Neural cell (in vitro differentiated cells): ENCODE measurements around the gene OR52H1. TPM values are rescaled to one million over a fixed set of nuclear protein-coding genes. Genes with fewer than 3 reads are reported as not detected.

ENCODE experiments used
- H2AFZ ChIP-seq: fragments of 200-600, 300-800 bp; sonication (generic), shearing (Covaris generic); 2 replicates; pipeline ENCODE4 v1.6.0; 2014; ENCODE audit warnings: low read depth, mild to moderate bottlenecking, antibody characterized with exemption, low read length, moderate library complexity
- H3F3A ChIP-seq: fragments of 200-600 bp; shearing (Covaris generic); 2 replicates; pipeline ENCODE4 v1.6.1; 2016; ENCODE audit warnings: mild to moderate bottlenecking, moderate library complexity, mixed read lengths, antibody characterized with exemption, low read length; ENCODE audit not compliant: insufficient read depth, poor library complexity, severe bottlenecking
- H3K27ac ChIP-seq: fragments of 200-600, 300-800 bp; sonication (generic), shearing (Covaris generic); 2 replicates; pipeline ENCODE4 v1.5.1; 2014; ENCODE audit warnings: mild to moderate bottlenecking, low read length, moderate library complexity
- H3K27me3 ChIP-seq: fragments of 300-800, 200-600 bp; sonication (generic), shearing (Covaris generic); 2 replicates; pipeline ENCODE4 v1.6.0; 2014; ENCODE audit warnings: mild to moderate bottlenecking, low read depth, low read length, moderate library complexity; ENCODE audit not compliant: insufficient read depth
- H3K36me3 ChIP-seq: fragments of 300-800, 200-600 bp; sonication (generic), shearing (Covaris generic); 2 replicates; pipeline ENCODE4 v1.5.1; 2014; ENCODE audit warnings: mild to moderate bottlenecking, antibody characterized with exemption, low read length, moderate library complexity; ENCODE audit not compliant: insufficient read depth
- H3K4me2 ChIP-seq: fragments of 300-800, 200-600 bp; sonication (generic), shearing (Covaris generic); 2 replicates; pipeline ENCODE4 v1.6.0; 2014; ENCODE audit warnings: mild to moderate bottlenecking, low read length
- H3K4me3 ChIP-seq: fragments of 300-800, 200-600 bp; sonication (generic), shearing (Covaris generic); 2 replicates; pipeline ENCODE4 v1.5.1; 2014; ENCODE audit warnings: mild to moderate bottlenecking, low read length, moderate library complexity
- H3K79me2 ChIP-seq: fragments of 200-600 bp; shearing (Covaris generic); replicated peaks from 2 replicates; pipeline ENCODE4 v1.6.0; 2014; ENCODE audit warnings: mild to moderate bottlenecking, low read length, moderate library complexity; ENCODE audit not compliant: insufficient read depth
- H3K9ac ChIP-seq: fragments of 300-800, 200-600 bp; sonication (generic), shearing (Covaris generic); 2 replicates; pipeline ENCODE4 v1.6.1; 2016; ENCODE audit warnings: mild to moderate bottlenecking, low read length, mixed read lengths
- H3K9me2 ChIP-seq: fragments of 200-600 bp; shearing (Covaris generic); 2 replicates; pipeline ENCODE4 v1.6.1; 2016; ENCODE audit warnings: mild to moderate bottlenecking, low read length, mixed read lengths; ENCODE audit not compliant: insufficient read depth
- H3K9me3 ChIP-seq: fragments of 200-600, 300-800 bp; sonication (generic), shearing (Covaris generic); 2 replicates; pipeline ENCODE4 v1.6.1; 2016; ENCODE audit warnings: mild to moderate bottlenecking, mixed run types, low read length, moderate library complexity, mixed read lengths
- H4K20me1 ChIP-seq: fragments of 200-600 bp; shearing (Covaris generic); 2 replicates; pipeline ENCODE4 v1.6.1; 2016; ENCODE audit warnings: mild to moderate bottlenecking, mixed run types; ENCODE audit not compliant: insufficient read depth
- EP300 ChIP-seq: fragments of 450-650 bp; conservative IDR thresholded peaks from 2 replicates; pipeline ENCODE4 v1.6.1; 2014; ENCODE audit warnings: antibody characterized with exemption, mild to moderate bottlenecking, moderate library complexity; ENCODE audit not compliant: poor library complexity, severe bottlenecking
- EZH2 ChIP-seq: fragments of 200-600, 300-800 bp; shearing (Covaris generic), sonication (generic); IDR thresholded peaks from 2 replicates; pipeline ENCODE4 v1.6.1; 2014; ENCODE audit warnings: antibody characterized with exemption, low read length, borderline replicate concordance, mild to moderate bottlenecking; ENCODE audit not compliant: insufficient read depth, poor library complexity, severe bottlenecking
- MXI1 ChIP-seq: fragments of 450-650 bp; conservative IDR thresholded peaks from 2 replicates; pipeline ENCODE4 v1.6.1; 2014; ENCODE audit warnings: antibody characterized with exemption, mild to moderate bottlenecking; ENCODE audit not compliant: poor library complexity, severe bottlenecking
- POLR2AphosphoS5 ChIP-seq: IDR thresholded peaks from 2 replicates; pipeline ENCODE4 v1.6.1; 2012
- RAD21 ChIP-seq: fragments of 450-650 bp; conservative IDR thresholded peaks from 2 replicates; pipeline ENCODE4 v1.6.1; 2014; ENCODE audit warnings: antibody characterized with exemption, mild to moderate bottlenecking, moderate library complexity
- SMC3 ChIP-seq: fragments of 450-650 bp; conservative IDR thresholded peaks from 2 replicates; pipeline ENCODE4 v1.6.1; 2014; ENCODE audit warnings: antibody characterized with exemption, mild to moderate bottlenecking, moderate library complexity; ENCODE audit not compliant: poor library complexity
- TAF1 ChIP-seq: IDR thresholded peaks from 2 replicates; pipeline ENCODE4 v1.6.1; 2012; ENCODE audit warnings: low read depth
- polyA plus RNA-seq: library from polyadenylated mRNA; depleted of rRNA; stranded (reverse); fragments of >200 nt; gene quantifications from 2 replicates; pipeline ENCODE4 v1.2.3, GENCODE V29; 2014
- TF ChIP-seq, protein P1 (sequence below): IDR thresholded peaks from 2 replicates; pipeline ENCODE4 v1.6.1; 2012; ENCODE audit warnings: borderline replicate concordance
- TF ChIP-seq, protein P2 (sequence below): fragments of 450-650 bp; IDR thresholded peaks from 2 replicates; pipeline ENCODE4 v1.5.1; 2014; ENCODE audit warnings: antibody characterized with exemption, mild to moderate bottlenecking, moderate library complexity; ENCODE audit not compliant: poor library complexity, severe bottlenecking

The OR52H1 gene
- polyA plus RNA-seq, 1 donor from 2014 or later, result not detected

DNA sequence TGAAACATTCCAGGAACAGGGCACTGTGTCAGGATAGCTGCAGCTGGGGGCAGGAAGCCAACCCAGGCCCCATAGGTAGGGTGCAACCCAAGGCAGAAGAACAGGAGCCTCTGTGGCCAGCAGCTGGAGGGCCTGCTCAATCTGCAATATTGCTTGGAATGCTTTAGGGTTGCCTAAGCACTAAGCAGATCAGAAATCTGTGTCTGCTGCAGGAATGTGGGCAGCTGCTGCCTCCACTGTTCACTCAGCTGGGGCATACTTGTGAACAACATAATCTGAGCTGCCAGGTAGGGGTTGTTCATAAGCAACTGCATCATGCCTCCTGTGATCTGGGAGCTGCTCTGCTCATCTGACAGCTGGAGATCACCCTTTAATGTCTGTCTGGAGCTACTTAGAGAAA is 33.5 kb downstream of the OR52H1 start:
- H3K4me2 ChIP-seq, result no peak overlapping the region
- H3K9me2 ChIP-seq, result no peaks in the 10 kb centered on the region
- no peak overlapping the region for H3K9ac ChIP-seq
- no peaks in the 10 kb centered on the region for H3K27me3 ChIP-seq
- no peak overlapping the region for H3K4me3 ChIP-seq
- H3K9me3 ChIP-seq, result no peaks in the 10 kb centered on the region
- H3F3A ChIP-seq, result no peaks in the 10 kb centered on the region
- TF ChIP-seq TAF1 (no peak), RAD21 (no peak), EZH2 (no peak)
- TF ChIP-seq, protein P1, sequence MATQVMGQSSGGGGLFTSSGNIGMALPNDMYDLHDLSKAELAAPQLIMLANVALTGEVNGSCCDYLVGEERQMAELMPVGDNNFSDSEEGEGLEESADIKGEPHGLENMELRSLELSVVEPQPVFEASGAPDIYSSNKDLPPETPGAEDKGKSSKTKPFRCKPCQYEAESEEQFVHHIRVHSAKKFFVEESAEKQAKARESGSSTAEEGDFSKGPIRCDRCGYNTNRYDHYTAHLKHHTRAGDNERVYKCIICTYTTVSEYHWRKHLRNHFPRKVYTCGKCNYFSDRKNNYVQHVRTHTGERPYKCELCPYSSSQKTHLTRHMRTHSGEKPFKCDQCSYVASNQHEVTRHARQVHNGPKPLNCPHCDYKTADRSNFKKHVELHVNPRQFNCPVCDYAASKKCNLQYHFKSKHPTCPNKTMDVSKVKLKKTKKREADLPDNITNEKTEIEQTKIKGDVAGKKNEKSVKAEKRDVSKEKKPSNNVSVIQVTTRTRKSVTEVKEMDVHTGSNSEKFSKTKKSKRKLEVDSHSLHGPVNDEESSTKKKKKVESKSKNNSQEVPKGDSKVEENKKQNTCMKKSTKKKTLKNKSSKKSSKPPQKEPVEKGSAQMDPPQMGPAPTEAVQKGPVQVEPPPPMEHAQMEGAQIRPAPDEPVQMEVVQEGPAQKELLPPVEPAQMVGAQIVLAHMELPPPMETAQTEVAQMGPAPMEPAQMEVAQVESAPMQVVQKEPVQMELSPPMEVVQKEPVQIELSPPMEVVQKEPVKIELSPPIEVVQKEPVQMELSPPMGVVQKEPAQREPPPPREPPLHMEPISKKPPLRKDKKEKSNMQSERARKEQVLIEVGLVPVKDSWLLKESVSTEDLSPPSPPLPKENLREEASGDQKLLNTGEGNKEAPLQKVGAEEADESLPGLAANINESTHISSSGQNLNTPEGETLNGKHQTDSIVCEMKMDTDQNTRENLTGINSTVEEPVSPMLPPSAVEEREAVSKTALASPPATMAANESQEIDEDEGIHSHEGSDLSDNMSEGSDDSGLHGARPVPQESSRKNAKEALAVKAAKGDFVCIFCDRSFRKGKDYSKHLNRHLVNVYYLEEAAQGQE, result no peak
- TF ChIP-seq, protein P2, sequence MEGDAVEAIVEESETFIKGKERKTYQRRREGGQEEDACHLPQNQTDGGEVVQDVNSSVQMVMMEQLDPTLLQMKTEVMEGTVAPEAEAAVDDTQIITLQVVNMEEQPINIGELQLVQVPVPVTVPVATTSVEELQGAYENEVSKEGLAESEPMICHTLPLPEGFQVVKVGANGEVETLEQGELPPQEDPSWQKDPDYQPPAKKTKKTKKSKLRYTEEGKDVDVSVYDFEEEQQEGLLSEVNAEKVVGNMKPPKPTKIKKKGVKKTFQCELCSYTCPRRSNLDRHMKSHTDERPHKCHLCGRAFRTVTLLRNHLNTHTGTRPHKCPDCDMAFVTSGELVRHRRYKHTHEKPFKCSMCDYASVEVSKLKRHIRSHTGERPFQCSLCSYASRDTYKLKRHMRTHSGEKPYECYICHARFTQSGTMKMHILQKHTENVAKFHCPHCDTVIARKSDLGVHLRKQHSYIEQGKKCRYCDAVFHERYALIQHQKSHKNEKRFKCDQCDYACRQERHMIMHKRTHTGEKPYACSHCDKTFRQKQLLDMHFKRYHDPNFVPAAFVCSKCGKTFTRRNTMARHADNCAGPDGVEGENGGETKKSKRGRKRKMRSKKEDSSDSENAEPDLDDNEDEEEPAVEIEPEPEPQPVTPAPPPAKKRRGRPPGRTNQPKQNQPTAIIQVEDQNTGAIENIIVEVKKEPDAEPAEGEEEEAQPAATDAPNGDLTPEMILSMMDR, result no peak
- H3K36me3 ChIP-seq, result no peaks in the 10 kb centered on the region
- H3K27ac ChIP-seq, result no peak overlapping the region
- no peaks in the 10 kb centered on the region for H3K79me2 ChIP-seq
- H2AFZ ChIP-seq, result no peak overlapping the region
- H4K20me1 ChIP-seq, result no peaks in the 10 kb centered on the region

DNA sequence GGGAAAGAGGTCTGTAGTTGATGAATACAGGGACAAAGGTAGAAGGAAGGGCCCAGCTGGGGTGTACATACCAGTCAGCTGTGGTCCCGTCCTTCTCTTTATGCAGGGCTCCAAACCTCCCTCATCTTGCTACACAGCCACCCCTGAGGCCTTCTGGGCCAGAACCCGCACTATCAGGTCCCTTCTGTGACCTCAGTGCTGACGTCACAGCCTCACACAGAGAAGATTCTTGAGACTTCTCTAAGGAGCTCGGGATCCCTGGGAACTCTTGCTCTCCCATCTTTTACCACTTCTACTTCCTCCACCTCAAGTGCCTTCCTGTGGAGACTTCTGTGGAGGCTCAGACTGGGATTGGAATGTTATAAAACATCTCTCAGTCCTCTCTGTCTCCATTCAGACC is 38.5 kb downstream of the OR52H1 start, which contains the start of gene UBQLN3:
Gene UBQLN3, minus strand, starts transcription at position 155 of the 400 bp plus-strand sequence. CDS start 399 bp downstream, outside the sequence.
- Histone ChIP-seq H3F3A (no peaks in the 10 kb centered on the region), H3K4me3 (no peak within 1 kb of the TSS), H3K27ac (no peak within 1 kb of the TSS), H4K20me1 (no peaks in the 10 kb centered on the region), H3K4me2 (no peak within 1 kb of the TSS), H3K9me3 (no peaks in the 10 kb centered on the region), H3K36me3 (no peaks in the 10 kb centered on the region), H2AFZ (no peak within 1 kb of the TSS), H3K9me2 (no peaks in the 10 kb centered on the region), H3K9ac (no peak within 1 kb of the TSS), H3K27me3 (no peaks in the 10 kb centered on the region), H3K79me2 (no peaks in the 10 kb centered on the region)
- no peak for TF ChIP-seq RAD21

DNA sequence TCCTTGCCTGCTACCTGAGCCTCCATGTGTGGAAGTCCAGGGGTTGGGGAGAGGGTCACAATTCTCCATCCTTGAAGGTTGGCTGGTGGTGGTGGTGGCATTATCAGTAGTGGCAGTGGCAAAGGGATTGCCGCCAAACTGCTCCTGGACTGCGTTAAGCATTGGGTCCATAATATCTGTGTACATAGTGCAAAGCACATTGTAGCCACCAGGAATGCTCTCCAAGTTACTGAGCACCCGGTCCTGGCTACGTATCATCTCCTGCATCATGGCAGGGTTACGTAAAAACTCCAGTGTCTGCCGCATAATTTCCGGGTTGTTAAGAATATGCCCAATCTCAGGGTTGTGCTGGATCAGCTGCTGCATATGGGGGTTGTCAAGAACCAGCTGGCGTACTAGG is 39.7 kb downstream of the OR52H1 start:
- Histone ChIP-seq H3K27ac (no peak overlapping the region), H3K4me3 (no peak overlapping the region), H3F3A (no peaks in the 10 kb centered on the region), H3K36me3 (no peaks in the 10 kb centered on the region), H3K9me2 (no peaks in the 10 kb centered on the region), H2AFZ (no peak overlapping the region), H3K9ac (no peak overlapping the region), H3K27me3 (no peaks in the 10 kb centered on the region), H3K79me2 (no peaks in the 10 kb centered on the region), H3K4me2 (no peak overlapping the region), H4K20me1 (no peaks in the 10 kb centered on the region), H3K9me3 (no peaks in the 10 kb centered on the region)
- TF ChIP-seq POLR2AphosphoS5 (no peak), RAD21 (no peak), TAF1 (no peak), EP300 (no peak), SMC3 (no peak), EZH2 (no peak), MXI1 (no peak)
- TF ChIP-seq, protein P2, result no peak
- TF ChIP-seq, protein P1, result no peak
